ENCODE results near the gene FBXW12.

Gene FBXW12

DNA sequence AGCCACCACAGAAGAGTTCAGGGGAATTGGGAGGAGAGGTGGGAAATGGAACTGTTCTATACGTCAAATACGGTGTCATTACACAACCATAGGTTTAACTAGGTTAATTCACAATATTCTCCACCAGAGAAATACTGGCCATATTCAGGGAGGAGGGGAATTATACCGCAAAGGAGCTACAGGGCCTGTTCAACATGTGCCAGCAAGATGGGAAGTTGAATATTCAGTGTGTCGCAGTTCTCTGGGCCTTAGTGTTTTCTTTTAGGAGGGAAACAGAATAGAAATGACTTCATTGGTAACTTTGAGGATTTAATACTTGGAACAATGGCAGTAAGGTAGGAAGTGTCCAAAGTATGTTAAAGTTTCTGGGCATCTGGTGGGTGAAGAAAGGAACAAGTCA is 18.0 kb upstream of the FBXW12 start:
- Histone ChIP-seq H3K9me3 (ENCODE audit: low read length) (no peaks in the 10 kb centered on the region), H2AFZ (ENCODE audit: low read depth, low read length) (no peak overlapping the region), H3K4me3 (ENCODE audit: low read length) (no peak overlapping the region), H3K4me1 (ENCODE audit: insufficient read depth, low read length) (no peaks in the 10 kb centered on the region), H3K27me3 (ENCODE audit: insufficient read depth, low read length) (no peaks in the 10 kb centered on the region), H3K36me3 (ENCODE audit: insufficient read depth, low read length) (no peaks in the 10 kb centered on the region)

DNA sequence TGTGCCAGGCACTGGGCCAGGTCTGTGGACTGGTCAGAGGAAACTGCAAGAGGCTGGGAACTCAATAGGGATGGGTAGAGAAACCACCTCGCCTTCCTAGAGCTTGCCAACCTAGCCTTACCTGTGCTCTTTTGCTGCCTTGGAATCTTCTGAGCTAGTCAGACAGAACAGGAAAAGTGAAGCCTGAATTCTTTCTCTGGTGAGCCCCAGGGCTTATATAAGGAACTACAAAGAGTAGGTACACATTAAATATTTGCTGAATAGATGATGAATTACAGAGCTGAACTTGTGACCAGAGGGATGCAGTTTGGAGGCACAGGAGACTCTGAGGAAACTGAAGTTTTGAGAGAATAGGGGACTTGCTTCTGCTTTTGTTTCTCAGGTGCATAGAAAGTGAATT is 15.6 kb upstream of the FBXW12 start:
- Histone ChIP-seq H3K9me3 (ENCODE audit: low read length) (no peaks in the 10 kb centered on the region), H3K36me3 (ENCODE audit: insufficient read depth, low read length) (no peaks in the 10 kb centered on the region), H3K27me3 (ENCODE audit: insufficient read depth, low read length) (no peaks in the 10 kb centered on the region), H2AFZ (ENCODE audit: low read depth, low read length) (no peak overlapping the region), H3K4me3 (ENCODE audit: low read length) (no peak overlapping the region), H3K4me1 (ENCODE audit: insufficient read depth, low read length) (no peaks in the 10 kb centered on the region)

DNA sequence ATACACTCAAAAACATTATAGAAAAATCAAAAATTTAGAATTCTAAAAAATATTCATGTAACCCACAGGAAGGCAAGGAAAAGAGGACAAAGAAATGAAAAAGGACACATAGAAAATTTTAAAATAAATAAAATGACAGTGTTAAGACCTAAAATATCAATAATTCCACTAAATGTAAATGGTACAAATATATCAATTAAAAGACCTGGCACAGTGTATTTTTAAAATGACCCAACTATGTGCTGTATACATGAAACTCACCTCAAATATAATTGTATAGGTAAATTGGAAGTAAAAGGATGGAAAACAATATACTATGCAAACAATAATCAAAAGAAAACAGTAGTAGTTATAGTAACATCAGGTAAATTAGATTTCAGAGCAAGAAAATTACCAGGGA is 10.1 kb upstream of the FBXW12 start:
- Histone ChIP-seq H3K27me3 (ENCODE audit: insufficient read depth, low read length) (no peaks in the 10 kb centered on the region), H3K9me3 (ENCODE audit: low read length) (no peaks in the 10 kb centered on the region), H3K4me3 (ENCODE audit: low read length) (no peak overlapping the region), H3K36me3 (ENCODE audit: insufficient read depth, low read length) (no peaks in the 10 kb centered on the region), H3K4me1 (ENCODE audit: insufficient read depth, low read length) (no peaks in the 10 kb centered on the region), H2AFZ (ENCODE audit: low read depth, low read length) (no peak overlapping the region)

DNA sequence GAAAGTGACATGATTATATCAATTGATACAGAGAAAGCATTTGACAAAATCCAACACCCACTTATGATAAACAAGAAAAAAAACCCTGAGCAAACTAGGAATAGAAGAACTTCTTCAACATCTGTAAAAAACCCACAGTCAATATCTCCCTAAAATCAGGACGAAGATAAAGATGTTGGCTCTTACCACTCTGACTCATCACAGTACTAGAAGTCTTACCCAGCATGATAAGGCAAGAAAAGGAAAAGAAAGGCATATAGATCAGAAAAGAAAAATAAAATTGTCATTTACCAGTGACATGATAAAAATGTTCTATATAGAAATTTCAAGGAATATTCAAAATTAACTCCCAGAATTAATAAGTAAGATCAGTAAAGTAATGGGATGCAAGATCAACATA is 7.2 kb upstream of the FBXW12 start:
- Histone ChIP-seq H3K36me3 (ENCODE audit: insufficient read depth, low read length) (no peaks in the 10 kb centered on the region), H3K4me1 (ENCODE audit: insufficient read depth, low read length) (no peaks in the 10 kb centered on the region), H3K9me3 (ENCODE audit: low read length) (no peaks in the 10 kb centered on the region), H2AFZ (ENCODE audit: low read depth, low read length) (no peak overlapping the region), H3K27me3 (ENCODE audit: insufficient read depth, low read length) (no peaks in the 10 kb centered on the region), H3K4me3 (ENCODE audit: low read length) (no peak overlapping the region)

DNA sequence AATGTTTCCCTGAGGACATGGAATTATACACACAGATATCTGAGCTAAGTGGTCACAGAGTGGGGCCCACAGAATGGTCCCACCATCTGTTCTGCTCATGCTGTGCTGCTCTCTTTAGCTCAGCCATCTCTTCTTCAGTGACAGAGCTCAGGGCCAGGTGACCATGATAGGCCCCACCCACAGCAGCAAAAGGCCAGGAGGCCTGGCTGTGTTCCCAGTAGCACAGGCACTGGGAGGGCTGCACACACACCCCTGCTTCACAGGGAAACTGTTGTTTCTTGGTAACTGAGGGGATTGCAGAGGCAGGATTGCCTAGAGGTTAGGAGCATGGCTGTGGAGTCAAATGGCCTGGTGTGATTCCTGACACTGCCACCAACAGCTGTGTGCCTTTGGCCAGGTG is 4.8 kb upstream of the FBXW12 start:
- no peak overlapping the region for H3K4me3 ChIP-seq (ENCODE audit: low read length)
- no peaks in the 10 kb centered on the region for H3K27me3 ChIP-seq (ENCODE audit: insufficient read depth, low read length)
- no peaks in the 10 kb centered on the region for H3K36me3 ChIP-seq (ENCODE audit: insufficient read depth, low read length)
- no peak overlapping the region for H2AFZ ChIP-seq (ENCODE audit: low read depth, low read length)
- no peaks in the 10 kb centered on the region for H3K9me3 ChIP-seq (ENCODE audit: low read length)
- no peaks in the 10 kb centered on the region for H3K4me1 ChIP-seq (ENCODE audit: insufficient read depth, low read length)

DNA sequence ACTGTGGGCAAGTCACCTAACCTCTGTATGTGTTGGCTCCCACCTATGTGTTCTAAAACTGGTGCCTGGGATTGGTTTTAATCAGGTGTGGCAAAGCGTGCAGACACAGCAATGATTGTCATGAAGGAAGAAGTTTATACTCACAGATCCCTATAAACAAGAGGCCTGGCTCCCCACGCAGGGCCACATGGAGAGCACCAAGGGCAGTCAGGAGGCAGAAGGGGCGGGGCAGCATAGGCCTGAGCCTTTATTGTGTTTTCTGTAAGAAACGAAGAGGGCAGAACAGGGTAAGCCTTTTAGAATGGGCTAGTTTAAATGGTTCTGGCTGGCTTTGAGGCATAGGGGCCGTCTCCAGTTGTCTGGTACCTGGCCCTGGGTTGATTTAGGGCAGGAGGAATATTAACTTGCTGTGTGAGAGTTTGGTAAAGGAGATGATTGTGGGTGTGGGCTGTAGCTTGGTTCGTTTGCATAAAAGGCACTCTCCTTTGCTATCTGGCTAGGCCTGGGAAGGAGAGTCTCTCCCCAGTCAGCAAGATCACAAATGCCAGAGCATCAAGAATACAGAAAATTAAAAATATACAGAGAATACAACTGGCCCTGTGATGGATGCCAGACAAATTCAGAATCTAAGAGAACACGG is 2.2 kb upstream of the FBXW12 start:
- Histone ChIP-seq H3K27me3 (ENCODE audit: insufficient read depth, low read length) (no peaks in the 10 kb centered on the region), H3K4me1 (ENCODE audit: insufficient read depth, low read length) (no peaks in the 10 kb centered on the region), H3K36me3 (ENCODE audit: insufficient read depth, low read length) (no peaks in the 10 kb centered on the region), H2AFZ (ENCODE audit: low read depth, low read length) (no peak overlapping the region), H3K9me3 (ENCODE audit: low read length) (no peaks in the 10 kb centered on the region), H3K4me3 (ENCODE audit: low read length) (no peak overlapping the region)

DNA sequence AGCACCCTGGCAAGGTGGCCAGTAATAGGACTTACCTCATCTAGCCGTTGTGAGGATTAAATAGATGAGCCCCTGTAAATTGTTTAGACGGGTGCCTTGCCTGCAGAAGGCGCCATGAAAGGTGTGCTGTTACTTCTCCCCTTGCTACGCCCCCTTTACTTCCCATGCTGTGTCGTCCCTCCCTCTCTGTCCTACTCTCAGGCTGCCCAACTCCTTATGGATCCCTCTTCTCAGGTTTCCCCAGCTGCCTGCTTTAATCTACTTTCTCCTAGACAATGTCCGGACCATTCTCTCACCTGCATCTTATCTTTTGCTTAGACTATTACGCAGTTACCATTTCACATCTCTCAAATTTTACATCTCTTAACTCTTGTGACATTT is 1.7 kb upstream of the FBXW12 start:
- H3K27me3 ChIP-seq (ENCODE audit: insufficient read depth, low read length): no peaks in the 10 kb centered on the region

DNA sequence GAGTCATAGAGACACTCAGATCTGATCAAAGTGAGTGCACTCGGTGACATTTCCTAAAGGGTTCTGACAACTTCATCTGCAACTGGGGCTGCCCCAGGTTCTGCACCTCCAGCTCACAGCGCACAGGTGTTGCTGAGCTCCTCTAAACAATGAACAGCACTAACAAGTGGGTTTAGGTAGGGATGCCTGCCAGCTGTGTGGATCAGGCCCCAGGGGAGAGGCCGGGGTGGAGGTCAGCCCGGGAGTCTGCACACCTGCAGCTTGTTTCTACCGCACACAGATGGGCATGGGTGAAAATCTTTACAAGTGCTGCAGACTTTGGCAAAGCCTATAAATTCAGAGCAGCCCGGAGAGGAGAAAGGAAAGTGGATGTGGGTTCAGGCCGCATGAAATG is 355 bp downstream of the FBXW12 start:
- Histone ChIP-seq H3K4me3 (ENCODE audit: low read length) (no peak overlapping the region), H2AFZ (ENCODE audit: low read depth, low read length) (no peak overlapping the region), H3K36me3 (ENCODE audit: insufficient read depth, low read length) (no peaks in the 10 kb centered on the region), H3K4me1 (ENCODE audit: insufficient read depth, low read length) (no peaks in the 10 kb centered on the region), H3K27me3 (ENCODE audit: insufficient read depth, low read length) (no peaks in the 10 kb centered on the region), H3K9me3 (ENCODE audit: low read length) (no peaks in the 10 kb centered on the region)

More for the DNA sequence above, 1.7 kb upstream of the FBXW12 start:
- Histone ChIP-seq H3K36me3 (ENCODE audit: insufficient read depth, low read length) (no peaks in the 10 kb centered on the region), H2AFZ (ENCODE audit: low read depth, low read length) (no peak overlapping the region), H3K4me1 (ENCODE audit: insufficient read depth, low read length) (no peaks in the 10 kb centered on the region), H3K9me3 (ENCODE audit: low read length) (no peaks in the 10 kb centered on the region), H3K4me3 (ENCODE audit: low read length) (no peak overlapping the region)

DNA sequence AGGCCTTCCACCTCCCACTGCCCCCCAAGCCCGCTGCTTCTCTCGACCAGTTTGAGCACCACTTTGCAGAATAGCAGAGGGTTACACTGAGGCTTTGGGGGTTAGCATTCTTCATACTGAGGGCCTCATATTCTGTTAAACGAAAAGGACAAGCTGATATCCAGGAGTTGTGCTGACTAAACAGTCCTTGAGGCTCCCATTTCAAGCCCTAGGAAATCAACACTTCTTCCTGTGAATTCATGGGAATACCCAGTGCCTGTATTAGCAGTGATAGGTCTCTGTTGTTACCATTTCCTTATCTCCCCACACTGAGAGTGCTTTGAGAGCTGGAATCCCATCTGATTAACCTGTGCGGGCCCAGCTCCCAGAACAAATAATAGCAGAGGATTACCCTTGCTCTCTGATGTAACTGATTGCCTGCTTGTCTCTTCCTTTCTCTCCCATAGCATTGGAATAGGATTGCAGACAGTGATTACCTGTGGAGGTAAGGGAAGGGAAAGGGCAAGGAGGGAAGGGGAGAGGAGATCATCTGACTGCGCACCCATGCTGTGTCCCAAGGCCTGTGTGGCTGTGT is 930 bp downstream of the FBXW12 start:
- H2AFZ ChIP-seq (ENCODE audit: low read depth, low read length): no peak overlapping the region
- no peaks in the 10 kb centered on the region for H3K36me3 ChIP-seq (ENCODE audit: insufficient read depth, low read length)
- H3K9me3 ChIP-seq (ENCODE audit: low read length): no peaks in the 10 kb centered on the region
- H3K27me3 ChIP-seq (ENCODE audit: insufficient read depth, low read length): peaks cover 2% of the 10 kb centered on the region
- no peak overlapping the region for H3K4me3 ChIP-seq (ENCODE audit: low read length)
- H3K4me1 ChIP-seq (ENCODE audit: insufficient read depth, low read length): no peaks in the 10 kb centered on the region

DNA sequence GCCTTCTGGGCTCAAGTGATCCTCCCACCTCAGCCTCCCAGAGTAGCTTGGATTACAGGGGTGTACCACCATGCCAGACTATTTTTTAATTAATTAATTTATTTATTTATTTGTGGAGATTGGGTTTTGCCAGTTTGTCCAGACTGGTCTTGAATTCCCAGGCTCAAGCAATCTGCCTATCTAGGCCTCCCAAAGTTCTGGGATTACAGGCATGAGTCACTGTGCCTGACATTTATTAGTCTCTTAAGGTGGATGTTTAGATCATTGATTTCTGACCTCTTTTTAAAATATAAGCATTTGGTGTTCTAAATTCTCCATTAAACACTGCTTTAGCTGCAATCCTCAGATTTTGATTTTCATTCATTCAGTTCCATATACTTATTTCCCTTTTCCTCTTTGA is 15.6 kb downstream of the FBXW12 start:
- H3K4me1 ChIP-seq (ENCODE audit: insufficient read depth, low read length): no peaks in the 10 kb centered on the region
- no peaks in the 10 kb centered on the region for H3K36me3 ChIP-seq (ENCODE audit: insufficient read depth, low read length)
- no peaks in the 10 kb centered on the region for H3K9me3 ChIP-seq (ENCODE audit: low read length)
- H3K4me3 ChIP-seq (ENCODE audit: low read length): no peak overlapping the region
- H2AFZ ChIP-seq (ENCODE audit: low read depth, low read length): no peak overlapping the region
- H3K27me3 ChIP-seq (ENCODE audit: insufficient read depth, low read length): no peaks in the 10 kb centered on the region

DNA sequence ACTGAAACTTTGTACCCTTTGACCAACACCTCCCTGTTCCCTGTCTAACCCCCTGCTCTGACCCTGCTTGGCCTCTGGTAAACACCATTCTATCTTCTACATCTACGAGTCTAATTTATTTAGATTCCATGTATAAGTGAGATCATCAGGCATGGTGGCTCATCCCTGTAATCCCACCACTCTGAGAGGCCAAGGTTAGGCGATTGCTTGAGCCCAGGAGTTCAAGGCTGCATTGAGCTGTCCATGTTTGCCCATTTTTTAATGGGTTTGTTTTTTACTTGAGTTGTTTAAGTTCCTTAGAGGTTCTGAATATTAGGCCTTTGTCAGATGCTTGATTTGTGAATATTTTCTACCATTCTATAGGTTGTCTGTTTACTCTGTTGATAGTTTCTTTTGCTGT is 16.9 kb downstream of the FBXW12 start:
- Histone ChIP-seq H3K27me3 (ENCODE audit: insufficient read depth, low read length) (no peaks in the 10 kb centered on the region), H3K4me1 (ENCODE audit: insufficient read depth, low read length) (no peaks in the 10 kb centered on the region), H3K36me3 (ENCODE audit: insufficient read depth, low read length) (no peaks in the 10 kb centered on the region), H2AFZ (ENCODE audit: low read depth, low read length) (no peak overlapping the region), H3K9me3 (ENCODE audit: low read length) (no peaks in the 10 kb centered on the region), H3K4me3 (ENCODE audit: low read length) (no peak overlapping the region)

DNA sequence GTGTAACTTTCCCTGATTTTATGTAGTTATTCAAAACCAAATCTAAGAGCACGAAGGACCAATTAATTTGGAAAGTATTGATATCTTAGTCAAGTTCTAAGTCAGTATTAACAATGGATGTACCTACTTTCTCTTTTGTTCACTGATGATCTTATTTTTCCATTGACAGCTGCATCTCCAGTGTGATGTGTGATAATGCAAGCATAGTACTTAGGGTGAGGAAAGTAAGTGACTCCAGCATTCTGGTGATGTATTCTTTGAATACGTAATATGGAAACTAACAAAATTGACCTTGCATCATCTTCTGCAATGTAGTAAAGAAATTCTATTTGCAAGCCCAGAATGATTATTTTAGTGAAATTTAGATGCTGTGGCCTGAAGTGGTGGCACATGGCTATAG is 22.4 kb downstream of the FBXW12 start:
- Histone ChIP-seq H3K27me3 (ENCODE audit: insufficient read depth, low read length) (no peaks in the 10 kb centered on the region), H3K4me1 (ENCODE audit: insufficient read depth, low read length) (no peaks in the 10 kb centered on the region), H3K36me3 (ENCODE audit: insufficient read depth, low read length) (no peaks in the 10 kb centered on the region), H3K4me3 (ENCODE audit: low read length) (no peak overlapping the region), H2AFZ (ENCODE audit: low read depth, low read length) (no peak overlapping the region), H3K9me3 (ENCODE audit: low read length) (no peaks in the 10 kb centered on the region)

DNA sequence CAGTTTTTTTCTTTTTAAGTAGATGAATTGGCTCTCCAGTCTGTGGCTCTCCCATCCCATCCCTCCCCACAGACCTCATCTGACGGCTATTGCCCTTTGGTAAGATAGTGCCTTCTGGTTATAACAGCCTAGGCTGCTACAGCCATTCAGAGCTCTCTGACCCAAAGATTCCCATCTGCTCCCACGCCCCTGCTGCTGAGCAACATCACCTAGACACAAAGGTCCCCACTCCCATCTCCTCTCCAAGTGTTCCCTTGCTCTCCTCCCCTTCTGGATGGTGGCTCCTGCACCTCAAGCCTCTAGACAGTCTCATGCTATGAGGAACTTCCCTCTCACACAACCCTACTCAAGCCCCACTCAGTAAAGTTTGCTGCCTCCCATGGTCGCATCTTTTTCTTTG is 23.7 kb downstream of the FBXW12 start:
- H3K4me3 ChIP-seq (ENCODE audit: low read length): no peak overlapping the region
- H3K36me3 ChIP-seq (ENCODE audit: insufficient read depth, low read length): no peaks in the 10 kb centered on the region
- no peaks in the 10 kb centered on the region for H3K4me1 ChIP-seq (ENCODE audit: insufficient read depth, low read length)
- no peaks in the 10 kb centered on the region for H3K9me3 ChIP-seq (ENCODE audit: low read length)
- H3K27me3 ChIP-seq (ENCODE audit: insufficient read depth, low read length): no peaks in the 10 kb centered on the region
- no peak overlapping the region for H2AFZ ChIP-seq (ENCODE audit: low read depth, low read length)
